ENCODE results near the gene MSH2.

DNA sequence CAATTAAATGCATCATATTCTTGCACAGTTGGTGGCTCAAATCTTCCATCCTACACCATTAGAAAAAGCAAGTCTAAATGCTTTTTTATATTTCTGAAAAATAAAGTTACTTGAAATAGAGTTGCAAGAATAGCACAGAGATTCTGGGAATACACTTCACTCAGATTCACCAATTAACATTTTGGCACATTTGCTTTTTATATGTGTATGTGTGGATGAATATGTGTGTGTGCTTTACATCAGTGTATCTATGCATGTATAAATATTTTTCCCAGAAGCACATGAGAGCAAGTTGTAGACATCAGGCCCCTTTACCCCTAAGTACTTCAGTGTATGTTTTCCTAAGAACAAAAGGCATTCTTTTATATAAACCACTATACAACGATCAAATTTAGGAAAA lies 27.6 kb upstream of the MSH2 start:
- TF ChIP-seq, protein P1, sequence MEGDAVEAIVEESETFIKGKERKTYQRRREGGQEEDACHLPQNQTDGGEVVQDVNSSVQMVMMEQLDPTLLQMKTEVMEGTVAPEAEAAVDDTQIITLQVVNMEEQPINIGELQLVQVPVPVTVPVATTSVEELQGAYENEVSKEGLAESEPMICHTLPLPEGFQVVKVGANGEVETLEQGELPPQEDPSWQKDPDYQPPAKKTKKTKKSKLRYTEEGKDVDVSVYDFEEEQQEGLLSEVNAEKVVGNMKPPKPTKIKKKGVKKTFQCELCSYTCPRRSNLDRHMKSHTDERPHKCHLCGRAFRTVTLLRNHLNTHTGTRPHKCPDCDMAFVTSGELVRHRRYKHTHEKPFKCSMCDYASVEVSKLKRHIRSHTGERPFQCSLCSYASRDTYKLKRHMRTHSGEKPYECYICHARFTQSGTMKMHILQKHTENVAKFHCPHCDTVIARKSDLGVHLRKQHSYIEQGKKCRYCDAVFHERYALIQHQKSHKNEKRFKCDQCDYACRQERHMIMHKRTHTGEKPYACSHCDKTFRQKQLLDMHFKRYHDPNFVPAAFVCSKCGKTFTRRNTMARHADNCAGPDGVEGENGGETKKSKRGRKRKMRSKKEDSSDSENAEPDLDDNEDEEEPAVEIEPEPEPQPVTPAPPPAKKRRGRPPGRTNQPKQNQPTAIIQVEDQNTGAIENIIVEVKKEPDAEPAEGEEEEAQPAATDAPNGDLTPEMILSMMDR (IDR thresholded peaks at IDR 0.05; ENCODE audit: poor library complexity) = no peak
- TF ChIP-seq EZH2 (IDR thresholded peaks at IDR 0.05; ENCODE audit: borderline replicate concordance) = no peak
